ENCODE results near the gene TXNRD2.

DNA sequence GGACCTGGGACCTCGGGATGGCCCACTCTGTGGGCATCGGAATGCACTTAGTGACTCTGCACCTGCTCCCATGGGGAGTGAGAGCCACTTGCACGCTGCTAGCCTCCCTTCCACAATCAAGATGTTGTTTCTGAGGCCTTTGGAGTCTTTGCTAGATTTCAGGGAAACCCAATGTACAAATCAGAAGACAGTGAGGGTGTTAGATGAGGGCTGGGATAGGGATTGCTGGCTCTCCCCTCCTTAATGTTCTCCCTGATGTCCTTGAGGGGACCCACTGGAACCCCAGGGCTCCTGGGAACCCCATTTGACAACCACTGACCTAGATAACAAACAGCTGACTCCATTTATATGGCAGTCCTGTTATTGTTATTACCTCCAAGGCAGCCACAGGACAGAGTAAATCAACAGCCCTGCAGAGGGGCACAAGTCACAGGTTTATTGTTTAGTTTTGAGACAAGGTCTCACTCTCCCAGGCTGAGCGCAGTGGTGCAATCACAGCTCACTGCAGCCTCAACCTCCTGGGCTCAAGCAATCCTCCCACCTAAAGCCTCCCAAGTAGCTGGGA is 31.4 kb downstream of the TXNRD2 start:
- TF ChIP-seq CTCF (conservative IDR thresholded peaks at IDR 0.05): no peak; the same call in 1 of the 2 replicates
- no peak for TF ChIP-seq EZH2 (IDR thresholded peaks at IDR 0.05; ENCODE audit: low read depth)

Data from PC-9 (cell line).